Osteocyte (in vitro differentiated cells): ENCODE results near the gene EXOSC10. TPM values are rescaled to one million over a fixed set of nuclear protein-coding genes. Genes with fewer than 3 reads are reported as not detected.

Experiments used
- DNase-seq: peaks from one replicate; pipeline ENCODE4 v3.0.0; 2021; ENCODE audit warnings: mixed read lengths; ENCODE audit not compliant: unreplicated experiment; ENCODE audit errors: extremely low spot score
- H3K27ac Mint-ChIP-seq: one replicate; pipeline ENCODE4 v1.8.0; 2021; ENCODE audit warnings: mild to moderate bottlenecking, mixed read lengths; ENCODE audit not compliant: unreplicated experiment
- H3K27me3 Mint-ChIP-seq: one replicate; pipeline ENCODE4 v1.8.0; 2021; ENCODE audit warnings: mixed read lengths; ENCODE audit not compliant: unreplicated experiment
- H3K36me3 Mint-ChIP-seq: one replicate; pipeline ENCODE4 v1.8.0; 2021; ENCODE audit warnings: mixed read lengths; ENCODE audit not compliant: unreplicated experiment
- H3K4me1 Mint-ChIP-seq: one replicate; pipeline ENCODE4 v1.8.0; 2021; ENCODE audit warnings: mixed read lengths; ENCODE audit not compliant: unreplicated experiment
- H3K4me3 Mint-ChIP-seq: one replicate; pipeline ENCODE4 v1.8.0; 2021; ENCODE audit warnings: mild to moderate bottlenecking, moderate library complexity, mixed read lengths; ENCODE audit not compliant: unreplicated experiment
- H3K9me3 Mint-ChIP-seq: one replicate; pipeline ENCODE4 v1.8.0; 2021; ENCODE audit warnings: mixed read lengths; ENCODE audit not compliant: unreplicated experiment
- CTCF ChIP-seq: fragments of 200-600 bp; sonication (generic); IDR thresholded peaks from 2 replicates; pipeline ENCODE4 v1.5.0; 2021; ENCODE audit warnings: antibody characterized with exemption, mild to moderate bottlenecking, moderate library complexity
- total RNA-seq: library from RNA; stranded (reverse); gene quantifications from 2 replicates; pipeline ENCODE4 v1.2.1, GENCODE V29; 2021

Gene EXOSC10
- total RNA-seq, 1 donor from 2014 or later, result 66.1 TPM

- TF ChIP-seq CTCF, result no peak
- no peak overlapping the region for H3K27ac Mint-ChIP-seq
- peaks cover 1% of the 10 kb centered on the region for H3K4me1 Mint-ChIP-seq
- no peaks in the 10 kb centered on the region for H3K9me3 Mint-ChIP-seq
- DNase-seq, result no peak
- H3K36me3 Mint-ChIP-seq, result peaks cover 41% of the 10 kb centered on the region
- no peaks in the 10 kb centered on the region for H3K27me3 Mint-ChIP-seq
- H3K4me3 Mint-ChIP-seq, result no peak overlapping the region
Observed at GRCh38 chr1:11143401-11143800, 43.7 kb upstream of the EXOSC10 start.

GRCh38 chr1:11142618-11143391 is 43.1 kb upstream of the EXOSC10 start:
- H3K4me3 Mint-ChIP-seq, result no peak overlapping the region
- H3K36me3 Mint-ChIP-seq, result peaks cover 44% of the 10 kb centered on the region
- no peak for TF ChIP-seq CTCF
- H3K4me1 Mint-ChIP-seq, result peaks cover 1% of the 10 kb centered on the region
- no peaks in the 10 kb centered on the region for H3K9me3 Mint-ChIP-seq
- no peak for DNase-seq
- H3K27ac Mint-ChIP-seq, result no peak overlapping the region
- no peaks in the 10 kb centered on the region for H3K27me3 Mint-ChIP-seq

GRCh38 chr1:11138952-11139351 is 39.3 kb upstream of the EXOSC10 start:
- Mint-ChIP-seq H3K4me1 (no peaks in the 10 kb centered on the region), H3K36me3 (peaks cover 28% of the 10 kb centered on the region), H3K27me3 (no peaks in the 10 kb centered on the region), H3K27ac (no peak overlapping the region), H3K4me3 (no peak overlapping the region), H3K9me3 (no peaks in the 10 kb centered on the region)
- TF ChIP-seq CTCF, result no peak
- DNase-seq, result no peak

- H3K4me3 Mint-ChIP-seq, result no peak overlapping the region
- H3K27me3 Mint-ChIP-seq, result no peaks in the 10 kb centered on the region
- no peak for TF ChIP-seq CTCF
Observed at GRCh38 chr1:11138029-11138428, 38.4 kb upstream of the EXOSC10 start.

GRCh38 chr1:11134898-11135266 is 35.2 kb upstream of the EXOSC10 start:
- Mint-ChIP-seq H3K9me3 (no peaks in the 10 kb centered on the region), H3K27me3 (no peaks in the 10 kb centered on the region), H3K4me1 (no peaks in the 10 kb centered on the region), H3K36me3 (peaks cover 42% of the 10 kb centered on the region), H3K27ac (no peak overlapping the region), H3K4me3 (no peak overlapping the region)
- no peak for DNase-seq
- TF ChIP-seq CTCF, result no peak

More at GRCh38 chr1:11138029-11138428, 38.4 kb upstream of the EXOSC10 start:
- Mint-ChIP-seq H3K27ac (no peak overlapping the region), H3K4me1 (no peaks in the 10 kb centered on the region), H3K9me3 (no peaks in the 10 kb centered on the region), H3K36me3 (peaks cover 30% of the 10 kb centered on the region)
- DNase-seq, result no peak
